HG02884 (cell line): Measurements from ENCODE around the gene VPS36.
A peak's percentile ranks its signal among the peaks of the same experiment; 100 is the strongest.
"Not testable (repeated sequence)": the region's sequence is repeated elsewhere in the genome, so short reads cannot be mapped to it uniquely, and the experiment has no call there.

ENCODE experiments used
- ATAC-seq: cut with Tn5 transposase; IDR thresholded peaks from one replicate; pipeline ENCODE4 v1.9.1; 2021; ENCODE audit warnings: mild to moderate bottlenecking, moderate library complexity; ENCODE audit not compliant: unreplicated experiment

The VPS36 gene

DNA sequence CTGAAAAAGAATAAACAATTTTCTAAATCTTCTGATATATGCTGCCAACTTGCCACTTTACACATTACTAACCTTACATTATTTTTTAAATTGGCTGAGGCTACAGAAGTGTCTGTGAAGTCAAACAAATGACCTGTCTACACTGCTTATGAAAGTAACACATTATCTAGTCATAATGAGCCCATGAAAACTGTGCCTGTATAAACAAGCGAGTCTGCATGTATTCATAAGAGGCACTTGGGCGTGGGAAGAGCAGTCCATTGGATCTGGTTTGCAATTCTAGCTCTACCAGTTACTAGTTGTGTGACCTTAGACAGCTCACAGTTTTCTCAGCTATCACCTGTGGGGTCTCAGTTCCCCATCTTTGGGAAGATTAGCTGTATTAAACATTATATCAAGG lies 3.1 kb downstream of the VPS36 start:
- ATAC-seq: no peak

- ATAC-seq: no peak
These were observed 4.2 kb downstream of the VPS36 start for GRCh38 chr13:52446265-52446664.

DNA sequence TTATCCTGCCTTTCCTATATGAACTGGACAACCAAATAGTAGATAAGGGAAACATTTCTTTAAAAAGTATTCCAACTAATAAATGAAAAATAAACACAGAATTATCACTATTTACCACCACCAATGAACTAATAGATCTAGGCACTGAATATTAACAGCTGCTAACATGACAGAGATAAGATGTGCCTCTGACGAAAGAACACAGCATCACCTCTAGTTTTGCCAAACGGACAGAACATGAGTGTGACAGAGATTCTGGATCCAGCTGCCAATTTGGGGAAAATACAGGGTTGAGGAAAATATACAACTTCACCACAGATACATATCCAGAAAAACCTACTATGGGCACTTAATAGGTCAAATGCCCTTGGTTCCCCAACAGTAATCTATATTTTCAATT lies 18.0 kb downstream of the VPS36 start:
- no peak for ATAC-seq

- no peak for ATAC-seq
These were observed 22.1 kb downstream of the VPS36 start for GRCh38 chr13:52428295-52428694.

- ATAC-seq: no peak
These were observed 29.2 kb downstream of the VPS36 start for GRCh38 chr13:52421216-52421615.

DNA sequence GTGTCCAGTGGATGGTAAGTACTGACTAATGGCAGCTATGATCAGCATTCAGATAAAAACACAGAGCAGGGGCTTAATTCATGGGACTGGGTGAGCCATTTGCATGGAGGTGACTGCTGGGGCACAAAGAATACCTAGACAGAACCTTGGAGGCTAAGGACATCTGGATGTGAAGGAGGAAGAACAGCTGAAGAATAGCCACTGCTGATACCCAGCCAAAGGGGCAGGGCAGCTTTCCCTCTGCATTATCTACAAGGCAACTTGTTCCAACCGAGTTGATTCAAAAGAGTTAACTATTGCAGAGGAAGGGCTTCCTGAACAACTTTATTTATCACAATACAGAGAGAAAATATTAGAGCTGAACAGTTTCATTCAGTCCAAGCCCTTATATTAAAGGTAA lies 31.4 kb downstream of the VPS36 start:
- ATAC-seq: no peak

DNA sequence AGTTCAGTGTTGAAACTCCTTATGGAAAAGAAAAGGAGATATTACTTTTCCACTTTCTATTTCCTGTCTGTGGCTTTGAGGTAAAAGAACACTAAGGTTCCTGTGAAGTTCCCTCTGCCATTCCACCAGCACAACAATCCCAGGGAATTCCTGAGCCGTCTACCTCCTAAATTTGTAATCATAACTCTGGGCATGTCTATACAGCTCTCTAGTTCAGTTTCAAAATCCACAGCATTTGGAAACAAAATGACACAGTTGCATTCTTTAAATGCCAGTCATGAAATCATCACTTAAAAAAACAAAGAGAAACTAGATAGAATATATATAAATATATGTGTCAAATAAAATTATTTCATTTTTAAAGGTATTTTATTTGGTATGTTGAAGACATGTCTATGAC lies 35.5 kb downstream of the VPS36 start:
- no peak for ATAC-seq

- no peak for ATAC-seq
These were observed 36.4 kb downstream of the VPS36 start for GRCh38 chr13:52414051-52414450.

- no peak for ATAC-seq
These were observed 38.3 kb downstream of the VPS36 start for GRCh38 chr13:52412128-52412527.

DNA sequence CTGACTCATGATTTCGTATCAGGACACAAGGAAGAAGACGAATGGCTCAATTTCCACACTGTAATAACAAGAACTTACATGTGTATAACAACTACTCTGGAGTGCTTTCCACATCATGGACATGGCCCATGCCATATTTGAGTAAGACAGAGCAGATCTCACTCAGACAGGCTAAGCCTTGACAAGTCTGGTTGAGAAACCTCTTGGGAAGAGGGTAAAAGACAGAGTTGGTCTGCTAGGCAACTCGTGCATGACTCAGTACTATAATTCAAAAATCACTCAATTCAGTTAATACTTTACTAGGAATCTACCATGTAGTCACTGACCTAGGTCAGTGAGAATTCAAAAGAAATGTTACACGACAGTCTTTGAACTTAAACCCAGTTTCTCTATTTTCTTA lies 38.8 kb downstream of the VPS36 start:
- ATAC-seq: peak; percentile 77

- not testable (repeated sequence) for ATAC-seq
These were observed 42.3 kb downstream of the VPS36 start for GRCh38 chr13:52408071-52408658.

GRCh38 chr13:52407436-52407835 lies 43.0 kb downstream of the VPS36 start:
- ATAC-seq: not testable (repeated sequence)

GRCh38 chr13:52406629-52407028 lies 43.8 kb downstream of the VPS36 start:
- no peak for ATAC-seq

- peak; percentile 51 for ATAC-seq
These were observed 44.5 kb downstream of the VPS36 start, which contains the start of gene THSD1 for GRCh38 chr13:52405767-52406494. THSD1 (minus strand) TSS chr13:52406172; CDS start chr13:52402600, 3,572 bp downstream.

DNA sequence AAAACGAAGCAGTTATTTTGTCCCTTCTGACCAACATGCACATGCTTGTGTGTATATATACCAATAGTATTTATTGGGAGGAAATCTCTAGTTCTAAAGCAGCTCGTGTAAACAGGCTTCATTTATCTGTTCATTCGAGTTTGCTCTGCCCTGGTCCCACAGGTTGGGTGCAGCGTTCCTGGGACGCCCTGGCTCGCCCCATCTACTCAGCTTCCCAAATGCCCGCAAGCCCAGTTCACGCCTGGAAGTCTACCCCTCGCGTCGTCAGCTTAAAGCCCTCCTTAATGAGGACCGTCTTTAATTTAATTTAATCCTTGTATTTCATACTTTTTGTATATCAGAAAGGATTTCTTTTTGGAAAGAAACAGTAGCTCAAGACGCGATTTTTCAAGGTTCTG lies 45.1 kb downstream of the VPS36 start:
- ATAC-seq: no peak

- no peak for ATAC-seq
These were observed 50.7 kb downstream of the VPS36 start for GRCh38 chr13:52399708-52400107.

GRCh38 chr13:52399046-52399445 lies 51.4 kb downstream of the VPS36 start:
- no peak for ATAC-seq

GRCh38 chr13:52395704-52396103 lies 54.7 kb downstream of the VPS36 start:
- ATAC-seq: no peak

DNA sequence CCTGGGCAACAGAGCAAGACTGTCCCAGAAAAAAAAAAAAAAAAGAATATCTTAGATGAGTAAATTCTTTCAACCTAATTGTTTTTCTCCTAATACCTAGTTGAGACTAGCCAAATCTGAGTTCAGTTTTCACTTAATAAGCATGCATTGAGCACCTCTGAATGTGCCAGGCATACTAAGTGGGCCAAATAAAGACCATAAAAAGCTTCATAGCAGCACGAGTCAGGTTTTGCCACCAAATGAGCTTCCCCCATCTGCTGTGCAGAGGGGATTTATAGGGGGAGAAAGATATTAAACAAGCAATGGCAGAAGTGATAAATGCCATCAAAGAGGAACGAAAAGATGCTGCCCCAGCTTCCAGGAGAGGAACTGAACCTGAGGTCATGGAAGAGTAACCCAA lies 55.8 kb downstream of the VPS36 start:
- no peak for ATAC-seq

- no peak for ATAC-seq
These were observed 56.7 kb downstream of the VPS36 start for GRCh38 chr13:52393572-52394357.

DNA sequence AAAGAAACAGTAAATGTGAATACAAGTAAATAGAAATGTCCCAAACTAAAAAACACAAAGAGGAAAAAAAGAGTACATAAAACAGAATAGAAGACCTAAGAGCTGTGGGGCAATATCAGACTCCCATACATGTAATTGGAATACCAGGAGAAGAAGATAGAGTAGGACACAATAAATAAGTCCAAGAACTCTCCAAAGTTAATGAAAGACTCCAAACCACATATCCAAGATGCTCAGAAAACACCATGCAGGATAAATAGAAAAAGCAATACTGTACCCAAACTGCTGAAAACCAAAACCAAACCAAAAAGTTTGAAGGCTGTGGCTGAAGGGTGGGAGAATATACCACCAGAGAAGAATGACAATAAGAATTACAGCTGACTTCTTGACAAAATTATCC lies 62.7 kb downstream of the VPS36 start:
- ATAC-seq: no peak

DNA sequence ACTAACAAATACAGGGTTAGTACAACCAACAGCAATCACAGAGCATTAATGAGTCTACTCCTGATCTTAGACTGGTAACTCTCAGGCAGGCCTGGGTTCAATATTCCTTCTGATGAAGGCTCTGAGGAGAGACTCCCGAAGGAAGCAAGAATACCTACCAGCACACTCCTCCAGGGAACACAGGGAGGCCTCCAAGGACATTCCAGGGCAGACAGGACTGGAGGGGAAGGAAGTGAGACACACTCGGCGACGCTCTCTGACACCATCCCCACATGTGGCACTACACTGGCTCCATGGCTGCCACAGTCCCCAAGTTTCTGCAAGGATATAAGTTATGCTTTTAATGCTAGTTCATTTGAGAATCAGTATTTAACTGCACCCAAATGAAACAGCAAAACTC lies 64.6 kb downstream of the VPS36 start:
- ATAC-seq: no peak
